CD1c-positive myeloid dendritic cell (primary cell): Measurements from ENCODE around the gene C22orf31.

ENCODE experiments used
- DNase-seq: peaks from one replicate; pipeline ENCODE4 v3.0.0-alpha.2; 2016; ENCODE audit errors: extremely low spot score

C22orf31 gene

GRCh38 chr22:29081517-29082236 lies 20.0 kb upstream of the C22orf31 start:
- no peak for DNase-seq

- no peak for DNase-seq
These were observed 18.7 kb upstream of the C22orf31 start for GRCh38 chr22:29080106-29080975.

GRCh38 chr22:29079218-29079901 lies 17.7 kb upstream of the C22orf31 start:
- no peak for DNase-seq

- no peak for DNase-seq
These were observed 17.2 kb upstream of the C22orf31 start for GRCh38 chr22:29078869-29079207.

GRCh38 chr22:29078036-29078868 lies 16.6 kb upstream of the C22orf31 start:
- no peak for DNase-seq

- DNase-seq, result no peak
These were observed 12.7 kb upstream of the C22orf31 start for GRCh38 chr22:29074276-29074772.

- peak; percentile 38 for DNase-seq
These were observed 12.1 kb upstream of the C22orf31 start for GRCh38 chr22:29073618-29074275.

GRCh38 chr22:29072979-29073617 lies 11.5 kb upstream of the C22orf31 start, which contains the start of gene KREMEN1:
Gene KREMEN1 (plus strand): TSS chr22:29073035. CDS start chr22:29073131, 96 bp downstream.
- no peak for DNase-seq

GRCh38 chr22:29072193-29072978 lies 10.8 kb upstream of the C22orf31 start:
- peak; percentile 80 for DNase-seq

- DNase-seq, result peak; percentile 33
These were observed 9.8 kb upstream of the C22orf31 start for GRCh38 chr22:29071261-29072045.

- DNase-seq, result no peak
These were observed 8.9 kb upstream of the C22orf31 start for GRCh38 chr22:29070490-29070889.

- no peak for DNase-seq
These were observed 7.8 kb upstream of the C22orf31 start for GRCh38 chr22:29069463-29069862.

- no peak for DNase-seq
These were observed 4.0 kb upstream of the C22orf31 start for GRCh38 chr22:29065468-29066190.

GRCh38 chr22:29062286-29062821 lies 723 bp upstream of the C22orf31 start:
- DNase-seq, result no peak

GRCh38 chr22:29060931-29061330 lies 700 bp downstream of the C22orf31 start:
- DNase-seq, result no peak

- DNase-seq, result peak; percentile 22
These were observed 1.3 kb downstream of the C22orf31 start for GRCh38 chr22:29060251-29060869.

GRCh38 chr22:29056472-29056871 lies 5.2 kb downstream of the C22orf31 start:
- DNase-seq, result no peak
